CD4-positive, CD25-positive, alpha-beta regulatory T cell (primary cell): ENCODE data around the gene CST5. TPM values are rescaled to one million over a fixed set of nuclear protein-coding genes. Genes with fewer than 3 reads are reported as not detected.
"Not testable (repeated sequence)": the region's sequence is repeated elsewhere in the genome, so short reads cannot be mapped to it uniquely, and the experiment has no call there.

ENCODE experiments used
- ATAC-seq, 2 donors: fragments of 150-1000 bp; cut with Tn5 transposase; one replicate each; pipeline ENCODE4 v1.10.0; 2021; ENCODE audit warnings: low read depth in 2 of 2, moderate number of reproducible peaks in 2 of 2, moderate library complexity in 1 of 2
- DNase-seq, 3 donors: peaks; one replicate each; pipeline versions ENCODE4 v3.0.0 to v3.0.0-alpha.2; 2012 to 2022; ENCODE audit warnings: mixed read lengths in 1 of 3
- H3K27ac ChIP-seq: one replicate; pipeline ENCODE4 v1.7.0; 2013; ENCODE audit warnings: mild to moderate bottlenecking, low read length; ENCODE audit not compliant: insufficient read depth, poor library complexity, severe bottlenecking
- H3K27me3 ChIP-seq: one replicate; pipeline ENCODE4 v1.7.0; 2013; ENCODE audit warnings: low read length; ENCODE audit not compliant: control insufficient read depth, insufficient read depth
- H3K36me3 ChIP-seq: one replicate; pipeline ENCODE4 v1.7.0; 2013; ENCODE audit warnings: mild to moderate bottlenecking, low read length, moderate library complexity; ENCODE audit not compliant: control insufficient read depth, insufficient read depth
- H3K4me1 ChIP-seq: 2 replicates; pipeline ENCODE4 v1.7.0; 2013; ENCODE audit warnings: mild to moderate bottlenecking, low read length; ENCODE audit not compliant: insufficient read depth, control insufficient read depth, poor library complexity, severe bottlenecking
- H3K4me3 ChIP-seq: one replicate; pipeline ENCODE4 v1.7.0; 2013; ENCODE audit warnings: low read depth, mild to moderate bottlenecking, low read length, moderate library complexity
- H3K9me3 ChIP-seq, 2 experiments: 1 replicate in 1 of 2; 2 replicates in 1 of 2; pipeline ENCODE4 v1.7.0; 2013; ENCODE audit warnings: low read length in 2 of 2, mild to moderate bottlenecking in 1 of 2, moderate library complexity in 1 of 2; ENCODE audit not compliant: control insufficient read depth in 2 of 2
- H3K27ac Mint-ChIP-seq, 3 donors: one replicate each; pipeline ENCODE4 v1.8.0; 2020 to 2022; ENCODE audit warnings: mild to moderate bottlenecking in 3 of 3, mixed read lengths in 3 of 3, moderate library complexity in 2 of 3
- H3K27me3 Mint-ChIP-seq: one replicate; pipeline ENCODE4 v1.8.0; 2022; ENCODE audit warnings: mild to moderate bottlenecking, mixed read lengths
- H3K36me3 Mint-ChIP-seq: one replicate; pipeline ENCODE4 v1.8.0; 2020; ENCODE audit warnings: mixed read lengths
- H3K4me1 Mint-ChIP-seq, 4 donors: one replicate each; pipeline ENCODE4 v1.8.0; 2020 to 2022; ENCODE audit warnings: mixed read lengths in 4 of 4, mild to moderate bottlenecking in 1 of 4
- H3K4me3 Mint-ChIP-seq, 4 donors: one replicate each; pipeline ENCODE4 v1.8.0; 2020 to 2022; ENCODE audit warnings: mild to moderate bottlenecking in 4 of 4, mixed read lengths in 4 of 4, moderate library complexity in 3 of 4
- H3K9me3 Mint-ChIP-seq, 7 donors: one replicate each; pipeline ENCODE4 v1.8.0; 2020 to 2022; ENCODE audit warnings: mixed read lengths in 7 of 7, mild to moderate bottlenecking in 3 of 7, moderate library complexity in 2 of 7
- polyA plus RNA-seq, 4 donors: library from polyadenylated mRNA; unstranded; fragments of 300-500 nt; fragmentation: Illumina TruSeq; gene quantifications; one replicate each; pipeline ENCODE4 v1.2.3, GENCODE V29; 2021
- total RNA-seq: library from RNA; stranded (reverse); gene quantifications from one replicate; pipeline ENCODE4 v1.2.3, GENCODE V29; 2022

CST5 gene
- total and polyA plus RNA-seq, 5 donors from 2014 or later: not detected

DNA sequence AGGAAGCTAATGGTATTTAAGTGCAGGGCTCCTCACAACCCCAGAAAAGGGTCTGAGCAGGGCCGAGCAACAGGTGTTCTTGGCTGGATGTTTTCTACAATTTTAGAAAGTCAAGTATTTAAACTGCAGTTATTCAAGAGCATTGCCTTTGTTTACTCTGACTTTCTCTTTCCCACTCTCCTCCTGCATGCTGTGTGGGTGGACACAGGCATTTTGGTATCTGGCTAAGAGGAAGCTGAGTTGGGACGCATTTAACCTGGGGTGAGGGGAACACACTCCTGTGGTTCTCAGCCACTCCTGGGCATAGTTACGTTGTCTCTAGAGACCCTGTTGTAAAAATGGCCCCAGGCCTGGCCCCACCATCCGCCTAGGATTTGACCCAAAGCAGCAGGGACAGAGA, 34.9 kb upstream of the CST5 start:
- not testable (repeated sequence) for H3K4me3 Mint-ChIP-seq, H3K36me3 Mint-ChIP-seq, H3K4me1 ChIP-seq, H3K9me3 Mint-ChIP-seq, H3K27ac Mint-ChIP-seq, H3K4me1 Mint-ChIP-seq, H3K27ac ChIP-seq, DNase-seq, H3K9me3 ChIP-seq, H3K36me3 ChIP-seq, H3K4me3 ChIP-seq, H3K27me3 Mint-ChIP-seq, H3K27me3 ChIP-seq, ATAC-seq

DNA sequence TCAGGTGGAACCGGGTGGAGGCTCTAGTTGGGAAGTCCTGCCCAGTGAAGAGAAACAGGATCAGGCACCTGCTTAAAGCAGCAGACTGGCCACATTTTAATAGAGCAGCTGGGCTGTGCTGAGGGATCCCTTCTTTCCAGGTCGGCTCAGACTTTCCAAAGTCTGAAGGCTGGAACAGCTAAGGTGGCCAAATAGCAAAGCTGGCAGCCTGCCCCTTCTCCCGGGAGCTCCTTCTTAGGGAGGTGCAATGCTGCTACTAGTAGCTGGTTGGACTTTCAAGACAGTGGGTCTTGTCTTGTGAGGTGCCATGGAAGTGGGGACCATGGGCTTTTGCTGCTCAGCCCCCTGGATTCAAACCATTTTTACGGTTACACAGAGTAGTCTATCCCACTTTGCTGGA, 30.7 kb upstream of the CST5 start:
- DNase-seq (no peak), ATAC-seq (no peak)
- peaks cover 0 to 28% (median 14%) of the 10 kb centered on the region in 7 donors for H3K9me3 Mint-ChIP-seq
- H3K4me3 Mint-ChIP-seq: no peak overlapping the region
- no peaks in the 10 kb centered on the region for H3K27me3 ChIP-seq
- no peaks in the 10 kb centered on the region for H3K36me3 Mint-ChIP-seq
- peaks cover 11% of the 10 kb centered on the region for H3K27me3 Mint-ChIP-seq
- H3K27ac ChIP-seq: no peak overlapping the region
- H3K27ac Mint-ChIP-seq: no peak overlapping the region
- H3K36me3 ChIP-seq: no peaks in the 10 kb centered on the region
- peaks cover 0 to 14% (median 0%) of the 10 kb centered on the region in 4 donors for H3K4me1 Mint-ChIP-seq
- H3K4me3 ChIP-seq: no peak overlapping the region
- H3K4me1 ChIP-seq: no peaks in the 10 kb centered on the region
- peaks cover 9 to 10% of the 10 kb centered on the region in 2 experiments for H3K9me3 ChIP-seq

DNA sequence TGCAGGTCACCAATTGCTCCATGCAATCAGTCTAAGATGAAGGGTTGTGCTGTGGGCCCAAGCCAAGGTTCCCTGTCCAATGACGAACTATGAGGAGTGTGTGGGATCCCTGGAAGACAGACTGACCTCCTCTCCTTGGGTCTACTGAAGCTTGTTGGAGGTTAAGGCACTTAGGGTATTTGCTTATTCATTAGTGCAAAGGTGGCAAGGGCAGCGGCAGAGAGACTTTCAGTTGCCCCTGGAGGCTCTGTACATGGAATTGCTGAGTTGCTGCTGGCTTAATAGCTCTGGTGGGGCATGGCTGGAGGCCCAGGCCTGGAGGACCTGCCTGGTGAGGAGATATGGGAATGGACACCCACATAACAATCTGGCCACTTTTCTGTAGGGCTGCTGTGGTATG, 29.8 kb upstream of the CST5 start:
- Mint-ChIP-seq H3K27ac (no peak overlapping the region), H3K4me1 (peaks cover 0 to 17% (median 0%) of the 10 kb centered on the region in 4 donors)
- no peak for ATAC-seq

DNA sequence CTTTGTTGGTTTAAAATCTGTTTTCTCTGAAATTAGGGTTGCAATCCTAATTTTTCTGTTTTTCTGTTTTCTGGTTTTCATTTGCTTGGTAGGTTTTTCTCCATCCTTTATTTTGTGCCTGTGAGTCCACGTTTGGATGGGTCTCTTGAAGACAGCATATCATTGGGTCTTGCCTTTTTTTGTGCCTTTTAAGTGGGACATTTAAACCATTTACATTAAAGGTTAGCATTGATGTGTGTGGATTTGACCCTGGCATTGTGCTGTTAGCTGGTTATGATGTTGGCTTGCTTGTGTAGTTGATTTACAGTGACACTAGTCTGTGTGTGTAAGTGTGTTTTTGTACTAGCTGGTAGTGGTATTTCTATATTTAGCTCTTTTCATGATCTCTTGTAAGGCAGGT, 28.0 kb upstream of the CST5 start:
- Histone ChIP-seq H3K27ac (no peak overlapping the region), H3K4me3 (no peak overlapping the region), H3K36me3 (no peaks in the 10 kb centered on the region), H3K4me1 (no peaks in the 10 kb centered on the region), H3K27me3 (no peaks in the 10 kb centered on the region), H3K9me3 (peaks cover 9 to 10% of the 10 kb centered on the region in 2 experiments)
- H3K4me3 Mint-ChIP-seq: no peak overlapping the region
- H3K36me3 Mint-ChIP-seq: no peaks in the 10 kb centered on the region
- peaks cover 0 to 23% (median 4%) of the 10 kb centered on the region in 4 donors for H3K4me1 Mint-ChIP-seq
- H3K9me3 Mint-ChIP-seq: peaks cover 0 to 37% (median 20%) of the 10 kb centered on the region in 7 donors
- DNase-seq: no peak
- no peak for ATAC-seq
- no peak overlapping the region for H3K27ac Mint-ChIP-seq
- H3K27me3 Mint-ChIP-seq: peaks cover 11% of the 10 kb centered on the region

More for the DNA sequence above, 29.8 kb upstream of the CST5 start:
- peaks cover 11% of the 10 kb centered on the region for H3K27me3 Mint-ChIP-seq
- H3K4me3 Mint-ChIP-seq: no peak overlapping the region
- H3K9me3 ChIP-seq: peaks cover 9 to 10% of the 10 kb centered on the region in 2 experiments
- no peaks in the 10 kb centered on the region for H3K36me3 ChIP-seq
- no peak for DNase-seq
- H3K36me3 Mint-ChIP-seq: no peaks in the 10 kb centered on the region
- H3K9me3 Mint-ChIP-seq: peaks cover 0 to 30% (median 16%) of the 10 kb centered on the region in 7 donors
- H3K27ac ChIP-seq: no peak overlapping the region
- no peaks in the 10 kb centered on the region for H3K4me1 ChIP-seq
- no peaks in the 10 kb centered on the region for H3K27me3 ChIP-seq
- H3K4me3 ChIP-seq: no peak overlapping the region

DNA sequence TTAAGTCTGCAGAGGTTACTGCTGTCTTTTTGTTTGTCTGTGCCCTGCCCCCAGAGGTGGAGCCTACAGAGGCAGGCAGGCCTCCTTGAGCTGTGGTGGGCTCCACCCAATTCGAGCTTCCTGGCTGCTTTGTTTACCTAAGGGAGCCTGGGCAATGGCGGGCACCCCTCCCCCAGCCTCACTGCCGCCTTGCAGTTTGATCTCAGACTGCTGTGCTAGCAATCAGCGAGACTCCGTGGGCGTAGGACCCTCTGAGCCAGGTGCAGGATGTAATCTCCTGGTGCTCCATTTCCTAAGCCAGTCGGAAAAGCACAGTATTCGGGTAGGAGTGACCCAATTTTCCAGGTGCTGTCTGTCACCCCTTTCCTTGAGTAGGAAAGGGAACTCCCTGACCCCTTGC, 22.8 kb upstream of the CST5 start:
- not testable (repeated sequence) for H3K27ac ChIP-seq
- H3K9me3 Mint-ChIP-seq: peaks cover 0 to 40% (median 16%) of the 10 kb centered on the region in 7 donors

DNA sequence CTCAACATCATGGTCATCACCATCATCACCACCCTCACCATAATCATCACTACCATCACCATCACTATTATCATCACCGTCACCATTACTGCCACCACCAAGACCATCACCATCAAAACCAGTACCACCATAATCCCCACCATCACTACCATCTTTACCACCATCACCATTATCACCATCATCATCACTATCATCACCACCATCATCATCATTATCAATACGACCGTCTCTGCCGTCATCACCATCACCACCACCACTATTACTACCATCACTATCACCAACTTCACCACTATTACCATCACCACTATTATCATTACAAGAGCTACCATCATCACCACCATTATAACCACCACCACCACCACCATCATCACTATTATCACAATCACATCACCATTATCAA, 11.3 kb upstream of the CST5 start:
- not testable (repeated sequence) for H3K9me3 Mint-ChIP-seq, H3K27me3 ChIP-seq, H3K27me3 Mint-ChIP-seq, H3K27ac Mint-ChIP-seq, ATAC-seq, H3K36me3 ChIP-seq, H3K4me3 Mint-ChIP-seq, DNase-seq, H3K4me1 ChIP-seq, H3K4me3 ChIP-seq, H3K27ac ChIP-seq, H3K4me1 Mint-ChIP-seq, H3K36me3 Mint-ChIP-seq, H3K9me3 ChIP-seq

More for the DNA sequence above, 22.8 kb upstream of the CST5 start:
- Mint-ChIP-seq H3K27ac (peak overlapping the region in 2 of 3 donors; percentile 75 to 78), H3K4me1 (peaks cover 0 to 36% (median 4%) of the 10 kb centered on the region in 4 donors), H3K4me3 (peak overlapping the region in 3 of 4 donors; percentile 28 to 77 (median 63))
- H3K27me3 Mint-ChIP-seq, H3K27me3 ChIP-seq, H3K36me3 Mint-ChIP-seq, H3K4me3 ChIP-seq, H3K36me3 ChIP-seq, H3K4me1 ChIP-seq, ATAC-seq, H3K9me3 ChIP-seq: not testable (repeated sequence)
- peak in 2 of 3 donors; percentile 1 to 47 for DNase-seq

DNA sequence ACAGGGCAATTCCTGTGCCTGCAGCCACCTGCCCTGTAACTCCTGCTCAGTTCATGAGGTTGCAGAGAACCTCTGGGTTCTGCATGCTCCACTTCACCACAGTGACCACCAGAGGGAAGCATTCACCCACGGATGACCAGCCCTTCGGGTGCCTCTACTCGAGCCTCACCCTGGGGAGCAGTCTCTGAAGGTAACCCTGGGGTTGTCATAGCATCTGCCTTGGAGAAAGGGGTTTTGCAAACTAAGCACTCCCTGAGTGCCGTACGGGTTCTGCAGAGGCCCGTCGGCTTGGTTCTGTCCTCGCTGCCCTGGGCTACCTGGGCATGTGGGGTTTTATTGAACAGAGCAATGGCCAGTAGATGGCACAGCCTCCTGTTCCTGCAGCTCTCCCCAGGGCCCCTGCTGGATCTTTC, 10.2 kb upstream of the CST5 start:
- ATAC-seq (peak; percentile 62 to 82), DNase-seq (peak; percentile 21 to 64 (median 62))
- H3K4me1 ChIP-seq: no peaks in the 10 kb centered on the region
- H3K27ac Mint-ChIP-seq: no peak overlapping the region
- H3K9me3 ChIP-seq: no peaks in the 10 kb centered on the region
- no peaks in the 10 kb centered on the region for H3K36me3 Mint-ChIP-seq
- no peaks in the 10 kb centered on the region for H3K27me3 ChIP-seq
- no peak overlapping the region for H3K4me3 Mint-ChIP-seq
- H3K9me3 Mint-ChIP-seq: peaks cover 0 to 3% (median 0%) of the 10 kb centered on the region in 7 donors
- H3K36me3 ChIP-seq: no peaks in the 10 kb centered on the region
- H3K4me1 Mint-ChIP-seq: no peaks in the 10 kb centered on the region
- H3K27me3 Mint-ChIP-seq: peaks cover 7% of the 10 kb centered on the region
- H3K27ac ChIP-seq: no peak overlapping the region
- H3K4me3 ChIP-seq: no peak overlapping the region

DNA sequence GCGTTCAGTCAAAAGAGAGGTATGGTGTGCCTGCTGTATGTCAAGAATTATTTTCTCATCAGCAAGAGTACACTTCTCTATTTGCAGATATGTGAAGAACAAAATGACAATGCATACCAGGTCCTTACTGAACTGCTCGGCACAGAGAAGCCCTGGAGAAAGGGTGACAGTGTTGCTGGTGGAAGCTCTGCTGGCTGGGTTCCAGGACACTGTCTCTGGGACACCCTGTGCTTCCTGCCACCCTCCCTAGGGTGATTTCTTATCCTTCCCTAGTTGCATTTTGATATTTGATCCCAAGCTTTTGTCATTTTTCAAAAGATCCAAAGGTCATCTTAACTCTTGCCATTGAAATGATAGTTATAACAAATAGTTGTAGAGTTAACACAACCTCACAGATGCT, 8.3 kb upstream of the CST5 start:
- H3K4me1 ChIP-seq: no peaks in the 10 kb centered on the region
- H3K9me3 ChIP-seq: no peaks in the 10 kb centered on the region
- no peak overlapping the region for H3K4me3 ChIP-seq
- Mint-ChIP-seq H3K4me1 (no peaks in the 10 kb centered on the region), H3K36me3 (no peaks in the 10 kb centered on the region), H3K27me3 (no peaks in the 10 kb centered on the region), H3K27ac (no peak overlapping the region), H3K4me3 (no peak overlapping the region), H3K9me3 (peaks cover 0 to 3% (median 0%) of the 10 kb centered on the region in 7 donors)
- DNase-seq (no peak), ATAC-seq (no peak)
- H3K36me3 ChIP-seq: no peaks in the 10 kb centered on the region
- no peaks in the 10 kb centered on the region for H3K27me3 ChIP-seq
- H3K27ac ChIP-seq: no peak overlapping the region
